Suppressor macrophage treated with lipopolysaccharide for 1 hour (primary cell): Measurements from ENCODE around the gene E2F8.

Experiments
- DNase-seq, 3 donors: peaks; one replicate each; pipeline ENCODE4 v3.0.0-alpha.2; 2020 to 2022

The E2F8 gene

DNA sequence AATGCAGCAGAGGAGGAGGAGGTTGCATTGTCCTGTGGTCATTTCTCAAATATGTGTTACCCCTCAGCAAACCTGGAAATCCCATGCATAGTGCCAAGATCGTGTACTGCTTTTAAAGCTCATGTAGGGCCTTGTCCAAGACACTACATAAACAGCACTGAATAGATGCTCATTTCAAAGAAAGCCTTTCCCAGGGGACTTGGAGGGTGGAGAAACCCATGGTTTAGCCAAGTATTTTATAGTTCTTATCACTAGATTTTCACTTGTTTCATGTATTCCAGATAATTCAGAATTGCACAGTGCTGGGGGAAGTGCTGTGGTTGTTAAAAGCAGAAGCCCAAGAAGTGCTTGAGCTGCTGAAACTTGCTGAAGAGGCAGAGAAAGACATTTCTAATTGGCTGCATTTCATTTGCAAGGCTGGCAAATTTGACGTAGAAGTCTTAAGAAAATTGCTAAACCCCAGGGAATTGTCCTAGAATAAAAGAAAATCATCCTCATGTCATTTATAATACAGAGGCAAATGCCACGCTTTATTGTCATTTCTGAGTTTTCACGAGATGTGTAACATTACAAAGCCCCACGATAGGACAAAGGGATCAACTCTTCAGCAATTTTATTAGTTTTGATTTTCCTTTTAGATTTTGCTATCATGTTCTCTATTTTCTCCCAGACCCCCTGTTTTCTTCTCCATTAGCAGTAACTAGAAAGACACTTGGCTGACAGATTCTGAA is 59.0 kb downstream of the E2F8 start:
- peak; percentile 35 to 57 (median 37) for DNase-seq

DNA sequence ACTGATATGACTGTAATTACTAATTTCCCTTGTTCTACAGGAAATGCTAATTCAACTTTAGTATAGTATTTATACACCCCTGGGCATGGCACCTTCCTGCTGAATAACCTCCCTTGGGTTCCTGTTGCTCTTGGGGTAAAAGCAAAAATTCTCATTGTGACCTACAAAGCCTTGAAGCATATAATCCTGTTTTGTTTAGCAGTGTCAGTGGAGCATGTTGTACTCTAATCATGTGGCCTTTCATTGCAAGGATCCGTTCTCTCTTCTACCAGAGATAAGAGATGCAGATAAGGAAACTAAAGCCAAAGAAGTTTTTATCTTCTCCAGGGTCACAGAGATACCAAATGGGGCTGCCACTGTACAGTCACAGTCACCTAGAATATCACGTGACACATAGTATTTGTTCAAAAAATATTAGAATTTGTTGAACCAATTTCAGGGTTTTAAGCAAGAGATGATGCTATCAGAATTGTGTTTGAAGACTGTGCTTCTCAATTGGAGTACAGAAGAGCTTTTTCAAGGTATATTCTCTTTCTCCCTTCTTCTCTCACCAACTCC is 64.0 kb downstream of the E2F8 start:
- no peak for DNase-seq
